GM21723 (cell line): ENCODE measurements around the gene WDR33.

Experiments
- ATAC-seq: cut with Tn5 transposase; IDR thresholded peaks from one replicate; pipeline ENCODE4 v1.9.1; 2021; ENCODE audit warnings: mild to moderate bottlenecking, moderate library complexity; ENCODE audit not compliant: unreplicated experiment

Gene WDR33

GRCh38 chr2:127674241-127675209 lies 136.4 kb downstream of the WDR33 start:
- ATAC-seq: no peak

GRCh38 chr2:127673291-127674069 lies 137.5 kb downstream of the WDR33 start:
- ATAC-seq: no peak

GRCh38 chr2:127672341-127673224 lies 138.4 kb downstream of the WDR33 start:
- ATAC-seq: no peak

- no peak for ATAC-seq
Observed at GRCh38 chr2:127671557-127672302, 139.2 kb downstream of the WDR33 start.

GRCh38 chr2:127670957-127671290 lies 140.0 kb downstream of the WDR33 start:
- no peak for ATAC-seq

GRCh38 chr2:127670055-127670956 lies 140.7 kb downstream of the WDR33 start:
- no peak for ATAC-seq

- no peak for ATAC-seq
Observed at GRCh38 chr2:127669056-127669455, 141.9 kb downstream of the WDR33 start.

- no peak for ATAC-seq
Observed at GRCh38 chr2:127665267-127665893, 145.6 kb downstream of the WDR33 start.

GRCh38 chr2:127664895-127665225 lies 146.1 kb downstream of the WDR33 start:
- no peak for ATAC-seq

- ATAC-seq: no peak
Observed at GRCh38 chr2:127664065-127664894, 146.7 kb downstream of the WDR33 start.

- ATAC-seq: no peak
Observed at GRCh38 chr2:127663566-127664064, 147.4 kb downstream of the WDR33 start.

GRCh38 chr2:127662937-127663565 lies 147.9 kb downstream of the WDR33 start:
- no peak for ATAC-seq

- no peak for ATAC-seq
Observed at GRCh38 chr2:127661949-127662510, 148.9 kb downstream of the WDR33 start.

GRCh38 chr2:127661072-127661649 lies 149.8 kb downstream of the WDR33 start:
- ATAC-seq: no peak

- no peak for ATAC-seq
Observed at GRCh38 chr2:127660291-127660578, 150.7 kb downstream of the WDR33 start.

- ATAC-seq: no peak
Observed at GRCh38 chr2:127659408-127660290, 151.3 kb downstream of the WDR33 start.
